Epithelial cell of proximal tubule (primary cell): ENCODE results near the gene PIP4P1. TPM values are rescaled to one million over a fixed set of nuclear protein-coding genes. Genes with fewer than 3 reads are reported as not detected.

ENCODE experiments used
- DNase-seq: peaks from one replicate; pipeline ENCODE4 v3.0.0-alpha.2; 2011; ENCODE audit warnings: low read depth
- H3K4me3 ChIP-seq: 2 replicates; pipeline ENCODE4 v1.5.1; 2011; ENCODE audit warnings: low read depth, mild to moderate bottlenecking, low read length
- total RNA-seq: library from RNA; depleted of rRNA; stranded (reverse); fragments of >200 nt; gene quantifications from 2 replicates; pipeline ENCODE4 v1.2.3, GENCODE V29; 2015
- TF ChIP-seq, protein P1 (sequence below): conservative IDR thresholded peaks from 2 replicates; pipeline ENCODE4 v1.5.1; 2012; ENCODE audit warnings: low read depth, mild to moderate bottlenecking, low read length

The PIP4P1 gene
- total RNA-seq, 1 donor from 2014 or later = 16.3 TPM

DNA sequence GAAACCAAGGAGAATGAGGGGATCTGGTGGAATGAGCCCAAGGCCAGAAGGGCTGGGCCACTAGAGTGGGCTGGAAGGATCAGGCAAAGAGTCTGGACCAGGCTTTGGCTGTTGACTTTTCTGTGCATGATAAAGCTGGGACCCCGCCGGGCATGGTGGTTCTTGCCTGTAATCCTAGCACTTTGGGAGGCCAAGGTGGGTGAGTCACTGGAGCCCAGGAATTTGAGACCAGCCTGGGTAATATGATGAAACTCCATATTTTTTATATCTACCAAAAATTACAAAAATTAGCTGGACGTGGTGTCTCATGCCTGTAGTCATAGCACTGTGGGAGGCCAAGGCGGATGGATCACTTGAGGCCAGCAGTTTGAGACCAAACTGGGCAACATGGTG lies 24.9 kb downstream of the PIP4P1 start:
- TF ChIP-seq, protein P1, sequence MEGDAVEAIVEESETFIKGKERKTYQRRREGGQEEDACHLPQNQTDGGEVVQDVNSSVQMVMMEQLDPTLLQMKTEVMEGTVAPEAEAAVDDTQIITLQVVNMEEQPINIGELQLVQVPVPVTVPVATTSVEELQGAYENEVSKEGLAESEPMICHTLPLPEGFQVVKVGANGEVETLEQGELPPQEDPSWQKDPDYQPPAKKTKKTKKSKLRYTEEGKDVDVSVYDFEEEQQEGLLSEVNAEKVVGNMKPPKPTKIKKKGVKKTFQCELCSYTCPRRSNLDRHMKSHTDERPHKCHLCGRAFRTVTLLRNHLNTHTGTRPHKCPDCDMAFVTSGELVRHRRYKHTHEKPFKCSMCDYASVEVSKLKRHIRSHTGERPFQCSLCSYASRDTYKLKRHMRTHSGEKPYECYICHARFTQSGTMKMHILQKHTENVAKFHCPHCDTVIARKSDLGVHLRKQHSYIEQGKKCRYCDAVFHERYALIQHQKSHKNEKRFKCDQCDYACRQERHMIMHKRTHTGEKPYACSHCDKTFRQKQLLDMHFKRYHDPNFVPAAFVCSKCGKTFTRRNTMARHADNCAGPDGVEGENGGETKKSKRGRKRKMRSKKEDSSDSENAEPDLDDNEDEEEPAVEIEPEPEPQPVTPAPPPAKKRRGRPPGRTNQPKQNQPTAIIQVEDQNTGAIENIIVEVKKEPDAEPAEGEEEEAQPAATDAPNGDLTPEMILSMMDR = no peak
- DNase-seq = no peak
- H3K4me3 ChIP-seq = no peak overlapping the region

DNA sequence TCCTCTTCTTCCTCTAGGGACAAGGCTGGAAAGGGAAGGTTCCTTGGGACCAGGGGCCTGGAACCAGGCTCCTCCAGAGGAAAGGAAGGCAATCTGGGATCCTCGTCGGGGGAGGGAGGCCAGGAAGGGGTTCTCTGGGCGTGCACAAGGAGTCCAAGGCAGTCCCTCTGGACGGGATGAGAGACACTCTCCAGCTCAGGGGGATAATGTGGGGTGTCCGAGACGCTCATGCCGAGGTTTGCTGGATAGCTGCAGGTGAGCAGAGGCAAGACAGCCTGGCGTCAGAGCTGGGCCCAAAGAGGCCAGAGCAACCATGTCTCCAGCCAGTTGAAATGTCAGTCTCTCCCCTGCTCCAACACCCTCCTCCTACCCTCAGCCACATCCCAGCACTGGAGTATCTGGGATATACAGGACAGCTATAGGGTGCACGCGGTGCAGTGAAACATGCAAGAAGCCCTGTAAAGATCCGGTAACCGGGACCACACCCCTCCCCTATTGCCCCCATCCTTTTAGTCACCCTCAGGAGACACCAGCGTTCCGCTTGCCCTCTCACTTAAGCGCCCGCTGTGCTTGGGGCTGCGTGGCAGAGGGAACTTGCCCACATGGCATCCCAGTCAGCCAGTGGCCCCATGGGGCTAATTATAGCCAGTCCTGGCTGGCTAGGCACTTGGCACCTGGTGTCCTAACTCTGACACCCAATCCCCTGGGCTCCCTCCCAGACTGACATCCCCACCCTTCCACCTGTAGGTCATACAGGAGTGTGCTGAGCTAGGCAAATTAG lies 25.5 kb downstream of the PIP4P1 start, which contains the start of gene KLHL33:
Gene KLHL33 (minus strand): TSS at position 585 of the 781 bp plus-strand sequence. CDS start 355 bp downstream, at position 230.
- TF ChIP-seq, protein P1 = no peak
- DNase-seq = no peak
- H3K4me3 ChIP-seq = peak within 1 kb of the TSS; percentile 37

DNA sequence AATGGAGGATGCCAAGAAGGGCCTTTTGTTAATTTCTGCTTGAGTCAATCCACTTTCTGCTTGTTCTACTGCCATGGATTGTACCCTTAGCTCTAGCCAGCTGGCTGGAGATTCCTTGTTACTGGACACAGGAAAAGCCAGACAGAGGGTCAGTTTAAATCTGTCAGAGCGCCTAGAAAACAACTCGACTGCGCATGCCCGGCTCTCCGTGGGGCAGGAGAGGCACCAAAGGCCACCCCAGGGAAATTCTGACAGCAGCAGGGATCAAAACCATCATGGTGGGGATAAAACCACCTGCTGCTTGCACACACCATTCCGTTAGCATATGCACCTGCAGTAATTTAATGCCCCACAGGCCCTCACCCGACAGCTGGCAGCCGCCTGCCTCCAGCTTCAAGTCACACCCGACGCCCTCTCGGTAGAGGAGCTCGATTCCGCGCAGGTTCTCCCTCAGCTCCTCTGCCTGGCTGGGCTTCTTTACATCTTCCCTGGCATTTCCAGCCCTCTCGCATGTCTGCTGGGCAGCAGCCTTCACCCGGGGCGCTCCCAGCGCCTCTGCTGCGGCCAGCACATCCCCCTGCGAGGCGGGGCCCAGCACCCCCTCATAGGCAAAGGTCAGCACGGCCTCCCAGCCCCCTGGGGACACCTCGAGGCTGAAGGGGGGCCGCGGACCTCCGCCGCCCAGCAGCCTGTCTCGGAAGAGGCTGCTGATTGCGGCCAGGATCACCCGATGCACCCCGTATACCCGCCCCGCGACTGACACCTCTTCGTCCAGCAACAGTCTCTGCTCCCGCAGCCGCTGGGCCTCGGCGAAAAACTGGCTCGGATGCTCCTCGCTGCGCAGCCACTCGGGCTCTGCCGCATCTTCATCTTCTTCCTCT lies 26.3 kb downstream of the PIP4P1 start:
- peak overlapping the region; percentile 37 for H3K4me3 ChIP-seq
- DNase-seq = no peak
- TF ChIP-seq, protein P1 = no peak

DNA sequence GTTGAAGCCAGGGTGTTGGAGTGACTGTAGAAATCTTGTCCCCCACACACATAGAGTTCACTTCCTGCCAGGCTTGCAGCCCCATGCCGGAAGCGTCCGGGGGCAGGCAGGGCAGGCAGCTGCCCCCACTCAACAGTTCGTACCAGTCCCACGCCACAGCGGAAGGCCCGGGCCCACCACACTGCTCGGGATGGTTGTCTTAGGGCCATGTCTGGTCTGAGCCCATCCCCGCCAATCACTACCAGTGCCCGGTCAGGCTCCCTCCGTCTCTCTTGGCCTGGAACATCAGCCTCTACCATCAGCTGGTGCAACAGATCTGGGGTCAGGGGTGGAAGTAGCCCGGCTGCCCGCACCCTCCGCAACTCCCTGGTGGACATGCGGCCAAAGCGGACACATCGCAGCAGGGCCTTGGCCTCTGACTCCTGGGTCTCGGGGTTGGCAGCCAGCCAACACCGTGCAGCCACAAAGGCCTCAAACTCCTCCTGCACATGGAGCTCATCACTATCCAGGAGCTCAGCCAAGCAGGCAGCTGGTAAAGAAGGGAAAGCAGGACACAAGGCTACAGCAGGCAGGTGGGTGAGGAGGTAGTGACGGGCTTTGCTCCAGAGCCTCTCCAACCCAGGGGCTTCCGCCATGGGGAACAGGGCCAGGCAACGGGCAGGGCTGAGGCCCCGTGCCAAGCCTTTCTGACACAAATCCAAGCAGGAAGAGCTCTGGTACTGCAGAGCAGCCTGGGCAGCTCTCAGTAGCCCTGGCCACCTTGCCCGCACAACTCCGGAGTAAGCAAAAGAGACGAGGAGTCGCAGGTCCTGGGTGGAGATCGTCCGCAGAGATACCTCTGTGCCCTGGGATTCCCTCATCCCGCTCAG lies 31.2 kb downstream of the PIP4P1 start:
- H3K4me3 ChIP-seq = no peak overlapping the region
- TF ChIP-seq, protein P1 = no peak
- DNase-seq = no peak

DNA sequence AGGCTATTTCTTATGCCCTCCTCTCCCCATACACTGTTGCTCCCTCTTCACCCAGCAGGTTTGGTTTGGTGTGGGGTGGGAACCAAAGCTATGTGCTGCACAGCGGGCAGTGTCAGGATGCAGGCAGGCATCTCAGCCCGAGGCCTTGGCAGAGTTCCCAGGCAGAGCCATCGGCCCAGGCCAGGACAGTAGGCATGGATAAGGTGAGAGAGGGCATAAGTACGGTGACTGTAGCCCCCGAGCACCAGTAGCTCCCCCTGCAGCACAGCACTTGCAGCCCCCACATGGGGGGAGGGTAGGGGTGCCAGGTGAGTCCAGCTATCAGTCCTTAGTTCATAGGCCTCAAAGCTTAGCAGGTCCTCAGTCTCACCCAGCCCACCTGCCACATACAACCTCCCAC lies 32.4 kb downstream of the PIP4P1 start:
- no peak for DNase-seq
- H3K4me3 ChIP-seq = no peak overlapping the region
- TF ChIP-seq, protein P1 = no peak

DNA sequence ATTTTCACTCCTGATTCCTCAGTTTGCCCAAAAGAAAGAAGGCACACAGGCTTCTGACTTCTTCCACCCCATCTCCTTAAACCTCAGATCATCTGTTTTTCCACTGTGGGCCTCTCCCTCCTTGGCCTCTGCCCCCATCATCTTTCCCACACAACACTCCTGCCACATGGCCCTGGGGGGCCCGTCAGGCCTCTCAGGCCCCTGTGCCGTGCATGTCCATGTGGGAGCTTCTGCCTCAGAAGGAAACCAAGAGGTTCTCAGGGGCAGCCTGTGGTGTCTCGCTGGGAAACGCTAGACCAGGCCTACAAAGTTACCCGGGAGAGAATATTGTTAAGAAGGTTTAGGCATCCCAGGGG lies 33.2 kb downstream of the PIP4P1 start:
- DNase-seq = no peak
- TF ChIP-seq, protein P1 = no peak
- H3K4me3 ChIP-seq = no peak overlapping the region
